ENCODE measurements around the gene ACVR1.
"Not testable (repeated sequence)": the region's sequence is repeated elsewhere in the genome, so short reads cannot be mapped to it uniquely, and the experiment has no call there.

ACVR1 gene

GRCh38 chr2:157722580-157723234, 153.4 kb downstream of the ACVR1 start:
- H3K27ac ChIP-seq (ENCODE audit: low read depth, low read length): no peak overlapping the region
- H3K4me1 ChIP-seq (ENCODE audit: control insufficient read depth, insufficient read depth, low read length): no peaks in the 10 kb centered on the region
- no peaks in the 10 kb centered on the region for H3K27me3 ChIP-seq (ENCODE audit: control insufficient read depth, insufficient read depth, low read length)
- H3K4me3 ChIP-seq (ENCODE audit: low read depth, low read length): no peak overlapping the region
- peaks cover 2% of the 10 kb centered on the region; the same call in 1 of the 2 replicates for H3K36me3 ChIP-seq (ENCODE audit: control insufficient read depth, insufficient read depth, low read length)
- H3K9ac ChIP-seq (ENCODE audit: low read depth, low read length): no peak overlapping the region
- H3K9me3 ChIP-seq (ENCODE audit: control insufficient read depth, insufficient read depth, low read length): peaks cover 15% of the 10 kb centered on the region

DNA sequence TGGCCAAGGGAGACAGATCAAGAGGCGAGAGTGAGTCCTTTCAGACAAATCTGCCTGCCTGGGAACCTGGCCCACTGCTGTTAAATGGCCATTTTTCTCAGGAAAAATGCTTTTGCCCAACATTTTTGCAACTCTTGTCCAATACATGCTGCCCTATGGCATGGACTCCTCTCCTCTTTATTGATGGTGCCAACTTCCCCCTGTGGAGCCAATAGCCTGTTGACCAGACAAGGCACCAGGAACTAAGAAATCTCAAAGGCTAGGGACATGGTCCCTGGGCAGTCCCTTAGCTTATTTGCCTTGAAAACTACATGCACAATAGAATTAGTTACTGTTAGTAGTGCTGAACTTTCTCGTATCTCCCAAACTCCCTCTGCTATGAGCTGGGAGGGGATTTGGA, 155.6 kb downstream of the ACVR1 start:
- Histone ChIP-seq H3K9ac (ENCODE audit: low read depth, low read length) (no peak overlapping the region), H3K4me3 (ENCODE audit: low read depth, low read length) (no peak overlapping the region), H3K4me1 (ENCODE audit: control insufficient read depth, insufficient read depth, low read length) (no peaks in the 10 kb centered on the region), H3K36me3 (ENCODE audit: control insufficient read depth, insufficient read depth, low read length) (peaks cover 9% of the 10 kb centered on the region), H3K9me3 (ENCODE audit: control insufficient read depth, insufficient read depth, low read length) (peaks cover 15% of the 10 kb centered on the region), H3K27me3 (ENCODE audit: control insufficient read depth, insufficient read depth, low read length) (no peaks in the 10 kb centered on the region), H3K27ac (ENCODE audit: low read depth, low read length) (no peak overlapping the region)

DNA sequence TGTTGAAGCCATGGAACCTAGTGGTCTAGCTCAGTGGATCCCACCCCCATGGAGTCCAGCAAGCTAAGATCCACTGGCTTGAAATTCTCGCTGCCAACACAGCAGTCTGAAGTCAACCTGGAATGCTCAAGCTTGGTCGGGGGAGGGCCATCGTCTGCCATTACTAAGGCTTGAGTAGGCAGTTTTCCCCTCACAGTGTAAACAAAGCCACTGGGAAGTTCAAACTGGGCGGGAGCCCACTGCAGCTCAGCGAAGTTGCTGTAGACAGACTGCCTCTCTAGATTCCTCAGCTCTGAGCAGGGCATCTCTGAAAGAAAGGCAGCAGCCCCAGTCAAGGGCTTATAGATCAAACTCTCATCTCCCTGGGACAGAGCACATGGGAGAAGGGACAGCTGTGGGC, 171.5 kb downstream of the ACVR1 start:
- not testable (repeated sequence) for H3K27ac ChIP-seq (ENCODE audit: low read depth, low read length); H3K27me3 ChIP-seq (ENCODE audit: control insufficient read depth, insufficient read depth, low read length)

DNA sequence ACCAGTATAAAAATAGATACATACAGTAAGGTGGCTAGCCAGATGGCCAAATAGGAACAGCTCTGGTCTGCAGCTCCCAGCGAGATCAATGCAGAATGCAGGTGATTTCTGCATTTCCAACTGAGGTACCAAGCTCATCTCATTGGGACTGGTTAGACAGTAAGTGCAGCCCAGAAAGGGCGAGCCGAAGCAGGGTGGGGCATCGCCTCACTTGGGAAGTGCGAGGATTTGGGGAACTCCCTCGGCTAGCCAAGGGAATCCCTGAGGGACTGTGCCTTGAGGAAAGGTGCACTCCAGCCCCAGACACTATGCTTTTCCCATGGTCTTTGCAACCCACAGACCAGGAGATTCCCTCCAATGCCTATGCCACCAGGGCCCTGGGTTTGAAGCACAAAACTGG, 172.0 kb downstream of the ACVR1 start:
- H3K4me3 ChIP-seq (ENCODE audit: low read depth, low read length); H3K9ac ChIP-seq (ENCODE audit: low read depth, low read length): not testable (repeated sequence)

More for the DNA sequence above, 171.5 kb downstream of the ACVR1 start:
- H3K9ac ChIP-seq (ENCODE audit: low read depth, low read length); H3K4me3 ChIP-seq (ENCODE audit: low read depth, low read length); H3K36me3 ChIP-seq (ENCODE audit: control insufficient read depth, insufficient read depth, low read length); H3K4me1 ChIP-seq (ENCODE audit: control insufficient read depth, insufficient read depth, low read length); H3K9me3 ChIP-seq (ENCODE audit: control insufficient read depth, insufficient read depth, low read length): not testable (repeated sequence)

GRCh38 chr2:157699806-157700205, 176.3 kb downstream of the ACVR1 start:
- no peaks in the 10 kb centered on the region for H3K4me1 ChIP-seq (ENCODE audit: control insufficient read depth, insufficient read depth, low read length)
- H3K9me3 ChIP-seq (ENCODE audit: control insufficient read depth, insufficient read depth, low read length): no peaks in the 10 kb centered on the region
- no peaks in the 10 kb centered on the region; the same call in 1 of the 2 replicates for H3K27me3 ChIP-seq (ENCODE audit: control insufficient read depth, insufficient read depth, low read length)
- H3K27ac ChIP-seq (ENCODE audit: low read depth, low read length): no peak overlapping the region
- H3K9ac ChIP-seq (ENCODE audit: low read depth, low read length): no peak overlapping the region
- H3K4me3 ChIP-seq (ENCODE audit: low read depth, low read length): no peak overlapping the region
- no peaks in the 10 kb centered on the region for H3K36me3 ChIP-seq (ENCODE audit: control insufficient read depth, insufficient read depth, low read length)

More for the DNA sequence above, 172.0 kb downstream of the ACVR1 start:
- not testable (repeated sequence) for H3K9me3 ChIP-seq (ENCODE audit: control insufficient read depth, insufficient read depth, low read length); H3K4me1 ChIP-seq (ENCODE audit: control insufficient read depth, insufficient read depth, low read length); H3K27ac ChIP-seq (ENCODE audit: low read depth, low read length); H3K36me3 ChIP-seq (ENCODE audit: control insufficient read depth, insufficient read depth, low read length); H3K27me3 ChIP-seq (ENCODE audit: control insufficient read depth, insufficient read depth, low read length)

DNA sequence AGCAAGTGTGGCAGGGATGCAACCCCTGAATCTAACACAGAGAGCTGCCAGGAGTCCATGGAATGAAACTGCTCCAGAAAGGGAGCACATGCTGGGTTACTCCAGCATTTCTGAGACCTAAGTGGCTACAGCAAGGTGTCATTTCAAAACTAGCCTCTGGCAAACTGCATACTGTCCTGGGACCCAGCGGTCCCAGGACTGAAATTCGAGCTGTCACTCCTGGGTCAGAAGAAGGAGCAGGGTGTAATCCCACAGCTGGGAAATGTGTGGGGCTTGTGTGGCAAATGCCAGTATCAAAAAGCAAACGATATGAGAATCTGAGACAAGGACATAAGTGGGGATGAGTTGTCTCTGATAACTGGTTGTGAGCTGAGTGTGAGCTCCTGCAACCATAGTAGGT, 177.1 kb downstream of the ACVR1 start:
- Histone ChIP-seq H3K9ac (ENCODE audit: low read depth, low read length) (no peak overlapping the region), H3K36me3 (ENCODE audit: control insufficient read depth, insufficient read depth, low read length) (no peaks in the 10 kb centered on the region), H3K4me1 (ENCODE audit: control insufficient read depth, insufficient read depth, low read length) (no peaks in the 10 kb centered on the region), H3K9me3 (ENCODE audit: control insufficient read depth, insufficient read depth, low read length) (no peaks in the 10 kb centered on the region), H3K27ac (ENCODE audit: low read depth, low read length) (no peak overlapping the region), H3K4me3 (ENCODE audit: low read depth, low read length) (no peak overlapping the region), H3K27me3 (ENCODE audit: control insufficient read depth, insufficient read depth, low read length) (no peaks in the 10 kb centered on the region; the same call in 1 of the 2 replicates)

- Histone ChIP-seq H3K4me1 (ENCODE audit: control insufficient read depth, insufficient read depth, low read length) (no peaks in the 10 kb centered on the region), H3K4me3 (ENCODE audit: low read depth, low read length) (no peak overlapping the region), H3K9me3 (ENCODE audit: control insufficient read depth, insufficient read depth, low read length) (no peaks in the 10 kb centered on the region), H3K27ac (ENCODE audit: low read depth, low read length) (no peak overlapping the region), H3K27me3 (ENCODE audit: control insufficient read depth, insufficient read depth, low read length) (no peaks in the 10 kb centered on the region; the same call in 1 of the 2 replicates), H3K36me3 (ENCODE audit: control insufficient read depth, insufficient read depth, low read length) (no peaks in the 10 kb centered on the region), H3K9ac (ENCODE audit: low read depth, low read length) (no peak overlapping the region)
Measured at GRCh38 chr2:157698430-157698829, 177.7 kb downstream of the ACVR1 start.

- H3K27me3 ChIP-seq (ENCODE audit: control insufficient read depth, insufficient read depth, low read length): peaks cover 10% of the 10 kb centered on the region; the same call in 1 of the 2 replicates
- no peak overlapping the region for H3K4me3 ChIP-seq (ENCODE audit: low read depth, low read length)
- no peak overlapping the region for H3K9ac ChIP-seq (ENCODE audit: low read depth, low read length)
- H3K36me3 ChIP-seq (ENCODE audit: control insufficient read depth, insufficient read depth, low read length): no peaks in the 10 kb centered on the region
- H3K4me1 ChIP-seq (ENCODE audit: control insufficient read depth, insufficient read depth, low read length): no peaks in the 10 kb centered on the region
- no peak overlapping the region for H3K27ac ChIP-seq (ENCODE audit: low read depth, low read length)
- no peaks in the 10 kb centered on the region for H3K9me3 ChIP-seq (ENCODE audit: control insufficient read depth, insufficient read depth, low read length)
Measured at GRCh38 chr2:157696036-157696435, 180.1 kb downstream of the ACVR1 start.

DNA sequence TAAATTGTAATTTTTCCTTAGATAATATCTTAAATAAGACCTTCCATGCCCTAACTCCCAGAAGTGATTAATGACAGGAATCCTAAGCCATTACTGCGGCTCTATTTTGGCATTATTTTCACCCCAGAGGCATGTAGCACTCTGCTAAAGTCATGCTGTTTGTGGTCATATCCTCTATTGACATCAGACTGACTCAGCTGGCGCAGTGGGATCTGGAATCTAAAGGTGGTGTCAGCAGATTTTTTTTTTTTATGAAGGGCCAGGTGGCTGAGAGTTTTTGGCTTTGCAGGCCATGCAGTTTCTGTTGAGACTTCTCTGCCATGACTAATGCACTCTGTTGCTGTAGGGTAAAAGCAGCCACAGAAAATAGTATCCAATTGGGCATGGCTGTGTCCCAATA, 183.4 kb downstream of the ACVR1 start:
- no peaks in the 10 kb centered on the region for H3K9me3 ChIP-seq (ENCODE audit: control insufficient read depth, insufficient read depth, low read length)
- H3K4me3 ChIP-seq (ENCODE audit: low read depth, low read length): no peak overlapping the region
- H3K4me1 ChIP-seq (ENCODE audit: control insufficient read depth, insufficient read depth, low read length): no peaks in the 10 kb centered on the region
- H3K36me3 ChIP-seq (ENCODE audit: control insufficient read depth, insufficient read depth, low read length): no peaks in the 10 kb centered on the region
- H3K27me3 ChIP-seq (ENCODE audit: control insufficient read depth, insufficient read depth, low read length): peaks cover 42% of the 10 kb centered on the region
- H3K9ac ChIP-seq (ENCODE audit: low read depth, low read length): no peak overlapping the region
- no peak overlapping the region for H3K27ac ChIP-seq (ENCODE audit: low read depth, low read length)

DNA sequence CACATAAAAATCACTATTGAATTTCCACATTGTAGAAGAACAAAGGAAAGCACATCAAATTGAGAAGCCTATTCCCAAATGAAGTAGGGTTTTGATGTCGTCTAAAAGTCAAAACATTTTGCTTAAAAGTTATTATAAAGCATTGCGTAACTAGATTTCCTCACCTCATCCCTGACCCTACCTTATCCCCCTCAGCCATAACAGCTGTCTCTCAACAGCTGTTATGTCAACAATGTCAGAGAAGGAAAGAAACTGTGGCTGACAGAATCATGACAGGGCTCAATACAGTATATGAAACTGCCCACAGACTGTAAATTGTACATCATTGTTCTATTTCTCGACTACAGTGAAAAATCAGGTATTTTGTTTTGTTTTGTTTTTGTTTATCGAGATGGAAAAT, 184.4 kb downstream of the ACVR1 start:
- H3K36me3 ChIP-seq (ENCODE audit: control insufficient read depth, insufficient read depth, low read length): no peaks in the 10 kb centered on the region
- no peak overlapping the region for H3K4me3 ChIP-seq (ENCODE audit: low read depth, low read length)
- H3K27ac ChIP-seq (ENCODE audit: low read depth, low read length): no peak overlapping the region
- no peak overlapping the region for H3K9ac ChIP-seq (ENCODE audit: low read depth, low read length)
- H3K9me3 ChIP-seq (ENCODE audit: control insufficient read depth, insufficient read depth, low read length): no peaks in the 10 kb centered on the region
- H3K27me3 ChIP-seq (ENCODE audit: control insufficient read depth, insufficient read depth, low read length): peaks cover 52% of the 10 kb centered on the region
- H3K4me1 ChIP-seq (ENCODE audit: control insufficient read depth, insufficient read depth, low read length): no peaks in the 10 kb centered on the region

GRCh38 chr2:157691131-157691530, 185.0 kb downstream of the ACVR1 start:
- peaks cover 58% of the 10 kb centered on the region for H3K27me3 ChIP-seq (ENCODE audit: control insufficient read depth, insufficient read depth, low read length)

More at GRCh38 chr2:157691131-157691530, 185.0 kb downstream of the ACVR1 start:
- Histone ChIP-seq H3K27ac (ENCODE audit: low read depth, low read length) (no peak overlapping the region), H3K9ac (ENCODE audit: low read depth, low read length) (no peak overlapping the region), H3K36me3 (ENCODE audit: control insufficient read depth, insufficient read depth, low read length) (no peaks in the 10 kb centered on the region), H3K4me3 (ENCODE audit: low read depth, low read length) (no peak overlapping the region), H3K4me1 (ENCODE audit: control insufficient read depth, insufficient read depth, low read length) (no peaks in the 10 kb centered on the region), H3K9me3 (ENCODE audit: control insufficient read depth, insufficient read depth, low read length) (no peaks in the 10 kb centered on the region)
